HG03103 (cell line): ENCODE data around the gene HINT3.
"Not testable (repeated sequence)": the region's sequence is repeated elsewhere in the genome, so short reads cannot be mapped to it uniquely, and the experiment has no call there.

Source experiments
- ATAC-seq: cut with Tn5 transposase; IDR thresholded peaks from one replicate; pipeline ENCODE4 v1.9.1; 2021; ENCODE audit warnings: low read depth; ENCODE audit not compliant: unreplicated experiment

HINT3 gene

GRCh38 chr6:125991653-125992052 lies 35.1 kb downstream of the HINT3 start:
- no peak for ATAC-seq

- no peak for ATAC-seq
These were observed 38.3 kb downstream of the HINT3 start for GRCh38 chr6:125994670-125995488.

GRCh38 chr6:125995972-125996580 lies 39.5 kb downstream of the HINT3 start:
- ATAC-seq, result peak; percentile 95

GRCh38 chr6:126002755-126003679 lies 46.4 kb downstream of the HINT3 start:
- ATAC-seq, result no peak

DNA sequence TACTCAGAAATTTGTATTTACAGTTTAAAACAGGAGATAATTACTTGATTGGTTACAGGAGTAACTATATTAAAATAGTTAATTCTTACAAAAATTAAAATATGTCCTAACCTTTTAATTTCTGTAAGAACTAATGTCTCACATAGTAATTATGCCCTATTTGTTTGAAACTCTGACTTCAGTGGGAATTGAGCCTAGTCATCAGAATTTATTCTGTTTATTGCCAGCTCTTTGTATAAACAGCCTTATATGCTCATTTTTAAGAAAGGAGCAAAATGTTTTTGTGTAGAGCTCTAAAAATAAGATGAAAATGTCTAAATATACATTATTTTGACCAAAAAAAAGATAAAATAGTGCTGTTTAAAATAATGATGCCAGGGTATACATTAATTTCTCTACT lies 51.2 kb downstream of the HINT3 start:
- ATAC-seq, result no peak

DNA sequence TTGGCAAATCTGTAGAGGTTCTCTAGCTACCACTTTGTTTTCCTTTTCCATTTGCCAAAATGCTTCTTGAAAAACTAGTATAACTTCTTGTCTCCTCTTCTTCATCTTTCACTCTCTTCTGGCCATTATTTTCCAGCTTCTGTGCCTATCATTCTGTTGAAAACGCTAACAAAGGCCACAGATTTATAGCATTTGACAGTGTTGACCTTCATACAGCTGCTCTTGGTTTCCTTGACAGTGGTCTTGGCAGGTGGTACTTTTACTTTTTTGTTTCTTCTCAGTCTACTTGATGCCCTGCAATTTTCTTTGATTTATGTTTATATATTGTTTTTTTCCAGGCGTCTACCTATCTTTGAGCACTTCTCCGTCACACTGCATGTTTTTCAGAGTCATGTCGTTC lies 53.5 kb downstream of the HINT3 start:
- no peak for ATAC-seq

DNA sequence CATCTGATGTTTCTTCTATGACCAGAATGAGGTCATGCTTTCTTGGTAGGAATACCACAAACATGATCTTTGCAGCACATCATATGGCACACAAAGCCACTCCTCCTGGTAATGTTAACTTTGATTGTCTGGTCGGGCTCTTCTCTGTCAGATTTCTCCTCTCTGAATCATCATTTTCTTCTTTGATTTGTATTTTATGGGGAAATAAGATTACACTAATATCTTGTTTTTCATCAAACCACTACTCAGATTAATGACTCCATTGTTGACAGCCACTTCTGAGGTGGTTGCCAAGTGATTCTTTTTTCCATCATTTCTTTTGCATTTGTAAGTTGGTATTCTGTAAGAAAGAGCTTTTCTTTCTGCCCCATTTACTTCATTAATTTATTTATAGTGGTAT lies 59.3 kb downstream of the HINT3 start:
- no peak for ATAC-seq

- ATAC-seq, result no peak
These were observed 60.0 kb downstream of the HINT3 start for GRCh38 chr6:126016591-126016990.

- ATAC-seq, result no peak
These were observed 61.1 kb downstream of the HINT3 start for GRCh38 chr6:126017668-126018067.

- ATAC-seq, result no peak
These were observed 63.9 kb downstream of the HINT3 start for GRCh38 chr6:126020305-126021050.

GRCh38 chr6:126023474-126023873 lies 66.9 kb downstream of the HINT3 start:
- not testable (repeated sequence) for ATAC-seq

- ATAC-seq, result no peak
These were observed 69.4 kb downstream of the HINT3 start for GRCh38 chr6:126026001-126026400.

GRCh38 chr6:126027601-126028000 lies 71.0 kb downstream of the HINT3 start:
- no peak for ATAC-seq
